ENCODE measurements around the gene HTRA2. TPM values are rescaled to one million over a fixed set of nuclear protein-coding genes. Genes with fewer than 3 reads are reported as not detected.

The HTRA2 gene
- total RNA-seq, 4 donors from 2014 or later: 8.6 to 29.6 (median 21.0) TPM

DNA sequence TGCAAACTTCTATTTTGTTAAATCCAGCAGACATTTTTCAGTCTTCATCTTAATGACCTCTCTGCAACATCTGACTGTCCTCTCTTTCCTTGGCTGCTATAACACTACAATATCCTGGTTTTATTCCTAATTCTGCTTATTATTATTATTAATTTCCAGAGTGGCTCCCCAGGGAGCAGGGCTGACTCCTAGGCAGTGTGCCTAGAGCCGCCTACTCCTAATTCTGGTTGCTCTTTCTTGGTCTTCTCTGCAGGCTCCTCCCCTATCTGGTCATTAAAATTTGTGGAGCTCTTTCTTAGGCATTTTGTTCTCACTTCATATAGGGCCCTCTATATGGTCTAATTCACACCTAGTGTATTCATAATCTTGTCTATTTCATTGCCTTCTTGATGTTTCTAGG, 13.2 kb downstream of the HTRA2 start:
- no peaks in the 10 kb centered on the region for H3K27me3 ChIP-seq
- H3K4me3 ChIP-seq: no peak overlapping the region
- H3K27ac ChIP-seq: no peak overlapping the region
- no peaks in the 10 kb centered on the region for H3K36me3 ChIP-seq
- in situ Hi-C loops (cut with MboI; ENCODE audit: low pct_ligation_motif_present in 1 of 4, low pct_unique_long_range_greater_than_20kb in 1 of 4, low sequenced_read_pairs in 3 of 4): no loop called here
- intact Hi-C loops (cut with DNase I; ENCODE audit: low total_unique reads): no loop called here
- H3K4me1 ChIP-seq: no peaks in the 10 kb centered on the region
- no peaks in the 10 kb centered on the region for H3K9me3 ChIP-seq
- 91 to 100% methylated on average over 1 of the region's 1 CpG for WGBS, 2 donors (ENCODE audit: low coverage in 1 of 2)
- DNase-seq: no peak
- TF ChIP-seq, protein P1, sequence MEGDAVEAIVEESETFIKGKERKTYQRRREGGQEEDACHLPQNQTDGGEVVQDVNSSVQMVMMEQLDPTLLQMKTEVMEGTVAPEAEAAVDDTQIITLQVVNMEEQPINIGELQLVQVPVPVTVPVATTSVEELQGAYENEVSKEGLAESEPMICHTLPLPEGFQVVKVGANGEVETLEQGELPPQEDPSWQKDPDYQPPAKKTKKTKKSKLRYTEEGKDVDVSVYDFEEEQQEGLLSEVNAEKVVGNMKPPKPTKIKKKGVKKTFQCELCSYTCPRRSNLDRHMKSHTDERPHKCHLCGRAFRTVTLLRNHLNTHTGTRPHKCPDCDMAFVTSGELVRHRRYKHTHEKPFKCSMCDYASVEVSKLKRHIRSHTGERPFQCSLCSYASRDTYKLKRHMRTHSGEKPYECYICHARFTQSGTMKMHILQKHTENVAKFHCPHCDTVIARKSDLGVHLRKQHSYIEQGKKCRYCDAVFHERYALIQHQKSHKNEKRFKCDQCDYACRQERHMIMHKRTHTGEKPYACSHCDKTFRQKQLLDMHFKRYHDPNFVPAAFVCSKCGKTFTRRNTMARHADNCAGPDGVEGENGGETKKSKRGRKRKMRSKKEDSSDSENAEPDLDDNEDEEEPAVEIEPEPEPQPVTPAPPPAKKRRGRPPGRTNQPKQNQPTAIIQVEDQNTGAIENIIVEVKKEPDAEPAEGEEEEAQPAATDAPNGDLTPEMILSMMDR (IDR thresholded peaks at IDR 0.05): no peak
- TF ChIP-seq EP300 (IDR thresholded peaks at IDR 0.05; ENCODE audit: low read depth) (no peak), POLR2A (IDR thresholded peaks at IDR 0.05) (no peak)

DNA sequence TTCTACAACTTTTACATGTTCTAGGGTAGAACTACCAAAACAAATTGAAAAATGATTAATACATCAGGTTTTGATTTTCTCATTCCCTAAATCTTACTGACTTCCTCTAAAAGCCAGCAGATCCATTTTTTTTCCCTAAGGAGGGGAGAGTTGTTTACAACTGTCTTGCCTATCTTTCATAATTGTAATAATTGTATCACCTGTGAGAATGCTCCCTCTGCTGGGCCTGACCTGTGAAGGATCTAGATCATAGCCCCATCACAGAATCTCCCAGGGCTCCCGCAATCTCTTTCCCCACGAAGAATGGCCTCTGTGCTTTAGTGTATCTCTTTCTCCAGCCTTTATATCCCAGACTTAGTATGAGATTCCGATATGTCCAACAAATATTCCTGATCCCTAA, 14.9 kb downstream of the HTRA2 start:
- H3K36me3 ChIP-seq: no peaks in the 10 kb centered on the region
- no peak overlapping the region for H3K4me3 ChIP-seq
- 60 to 71% methylated on average over 1 to 3 of the region's 3 CpGs for WGBS, 2 donors (ENCODE audit: low coverage in 1 of 2)
- no peak for DNase-seq
- no peak overlapping the region for H3K27ac ChIP-seq
- in situ Hi-C loops (cut with MboI; ENCODE audit: low pct_ligation_motif_present in 1 of 4, low pct_unique_long_range_greater_than_20kb in 1 of 4, low sequenced_read_pairs in 3 of 4): no loop called here
- intact Hi-C loops (cut with DNase I; ENCODE audit: low total_unique reads): no loop called here
- H3K27me3 ChIP-seq: no peaks in the 10 kb centered on the region
- no peaks in the 10 kb centered on the region for H3K9me3 ChIP-seq
- H3K4me1 ChIP-seq: peaks cover 6 to 15% (median 9%) of the 10 kb centered on the region in 4 donors
- TF ChIP-seq POLR2A (IDR thresholded peaks at IDR 0.05) (no peak), EP300 (IDR thresholded peaks at IDR 0.05; ENCODE audit: low read depth) (no peak), POLR2AphosphoS5 (IDR thresholded peaks at IDR 0.05) (no peak)
- TF ChIP-seq, protein P1 (IDR thresholded peaks at IDR 0.05): peak in 1 of 5 experiments; percentile 13

DNA sequence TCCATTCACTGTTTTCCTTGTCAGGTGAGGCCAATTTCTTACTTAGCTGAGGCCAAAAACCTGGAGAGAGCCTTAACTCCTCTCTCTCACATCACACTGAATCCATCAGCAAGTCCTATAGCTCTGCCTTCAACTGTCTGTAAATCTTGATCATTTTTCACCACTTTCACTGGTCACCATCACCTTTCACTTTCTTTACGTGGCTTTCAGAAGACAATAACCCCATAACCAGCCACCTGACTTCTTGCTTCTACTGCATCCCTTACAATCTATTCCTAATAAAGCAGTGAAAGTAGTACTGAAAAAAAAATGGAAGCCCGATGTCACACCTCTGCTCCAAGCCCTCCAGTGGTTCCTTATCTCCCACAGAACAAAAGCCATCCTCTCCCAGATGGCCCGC, 16.3 kb downstream of the HTRA2 start:
- intact Hi-C loops (cut with DNase I; ENCODE audit: low total_unique reads): no loop called here
- no peak overlapping the region for H3K27ac ChIP-seq
- no peaks in the 10 kb centered on the region for H3K27me3 ChIP-seq
- H3K4me3 ChIP-seq: no peak overlapping the region
- H3K36me3 ChIP-seq: no peaks in the 10 kb centered on the region
- TF ChIP-seq, protein P1 (IDR thresholded peaks at IDR 0.05): no peak
- no peak for TF ChIP-seq POLR2A (IDR thresholded peaks at IDR 0.05)
- TF ChIP-seq EP300 (IDR thresholded peaks at IDR 0.05; ENCODE audit: low read depth): no peak
- no peak for TF ChIP-seq POLR2AphosphoS5 (IDR thresholded peaks at IDR 0.05)
- no peak for DNase-seq
- H3K4me1 ChIP-seq: peaks cover 8 to 20% (median 13%) of the 10 kb centered on the region in 4 donors
- 80 to 86% methylated on average over 3 of the region's 3 CpGs for WGBS, 2 donors (ENCODE audit: low coverage in 1 of 2)
- no peaks in the 10 kb centered on the region for H3K9me3 ChIP-seq
- in situ Hi-C loops (cut with MboI; ENCODE audit: low pct_ligation_motif_present in 1 of 4, low pct_unique_long_range_greater_than_20kb in 1 of 4, low sequenced_read_pairs in 3 of 4): no loop called here

DNA sequence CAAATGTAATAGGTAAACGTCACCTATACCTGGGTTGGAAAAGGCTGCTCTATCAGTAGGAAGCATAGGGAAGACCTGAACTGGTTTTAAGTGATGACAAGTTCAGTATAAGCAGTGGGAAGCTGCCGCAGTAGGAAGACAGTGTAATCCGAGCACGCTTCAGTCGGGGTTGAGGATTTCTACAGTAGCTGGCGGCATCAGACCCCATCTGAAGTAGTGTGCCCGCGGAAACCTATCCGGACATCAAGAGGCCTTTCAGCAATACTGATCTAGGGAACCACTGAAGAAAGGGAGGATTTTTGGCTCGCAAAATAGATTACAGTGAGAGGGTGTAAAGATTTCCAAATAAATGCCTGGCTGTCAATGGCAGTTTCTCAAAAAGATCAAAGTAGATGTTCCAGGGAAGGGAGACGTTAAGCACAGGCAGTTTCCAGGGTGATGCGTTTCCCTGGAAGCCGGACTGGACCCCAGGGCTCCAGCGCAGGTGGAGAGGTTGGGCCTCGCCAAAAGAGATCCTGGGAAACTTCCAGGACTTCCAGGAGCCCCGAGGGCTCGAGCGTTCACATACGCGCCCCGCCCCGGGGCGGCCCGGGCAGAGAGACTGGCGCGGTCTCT, 18.7 kb downstream of the HTRA2 start:
- TF ChIP-seq POLR2AphosphoS5 (IDR thresholded peaks at IDR 0.05): no peak
- TF ChIP-seq, protein P1 (IDR thresholded peaks at IDR 0.05): no peak
- no peak for TF ChIP-seq POLR2A (IDR thresholded peaks at IDR 0.05)
- TF ChIP-seq EP300 (IDR thresholded peaks at IDR 0.05; ENCODE audit: low read depth): no peak
- Histone ChIP-seq H3K27me3 (no peaks in the 10 kb centered on the region), H3K36me3 (no peaks in the 10 kb centered on the region), H3K9me3 (no peaks in the 10 kb centered on the region), H3K27ac (peak overlapping the region; percentile 62 to 74 (median 72)), H3K4me1 (peaks cover 8 to 20% (median 14%) of the 10 kb centered on the region in 4 donors), H3K4me3 (peak overlapping the region; percentile 18 to 63 (median 46))
- intact Hi-C loops (cut with DNase I; ENCODE audit: low total_unique reads) (no loop called here), in situ Hi-C loops (cut with MboI; ENCODE audit: low pct_ligation_motif_present in 1 of 4, low pct_unique_long_range_greater_than_20kb in 1 of 4, low sequenced_read_pairs in 3 of 4) (no loop called here)
- no peak for DNase-seq
- WGBS, 2 donors (ENCODE audit: low coverage in 1 of 2): 13 to 30% methylated on average over 3 to 17 of the region's 26 CpGs

All from transverse colon (tissue), 4 donors.